SK-N-MC (cell line): ENCODE results near the gene GPR39.
A peak's percentile ranks its signal among the peaks of the same experiment; 100 is the strongest.

ENCODE experiments used
- EZH2 ChIP-seq: fragments of 200-600 bp; sonication (generic); IDR thresholded peaks from one replicate; pipeline ENCODE4 v1.6.1; 2017; ENCODE audit warnings: antibody characterized with exemption
- FOXP2 ChIP-seq: optimal IDR thresholded peaks from 2 replicates; pipeline ENCODE3; 2011; ENCODE audit warnings: mild to moderate bottlenecking, moderate library complexity; ENCODE audit not compliant: insufficient read depth; ENCODE audit errors: extremely low read length, control extremely low read depth
- POLR2AphosphoS5 ChIP-seq: IDR thresholded peaks from 2 replicates; pipeline ENCODE4 v1.6.1; 2012; ENCODE audit warnings: mild to moderate bottlenecking, low read depth, low read length, borderline replicate concordance

DNA sequence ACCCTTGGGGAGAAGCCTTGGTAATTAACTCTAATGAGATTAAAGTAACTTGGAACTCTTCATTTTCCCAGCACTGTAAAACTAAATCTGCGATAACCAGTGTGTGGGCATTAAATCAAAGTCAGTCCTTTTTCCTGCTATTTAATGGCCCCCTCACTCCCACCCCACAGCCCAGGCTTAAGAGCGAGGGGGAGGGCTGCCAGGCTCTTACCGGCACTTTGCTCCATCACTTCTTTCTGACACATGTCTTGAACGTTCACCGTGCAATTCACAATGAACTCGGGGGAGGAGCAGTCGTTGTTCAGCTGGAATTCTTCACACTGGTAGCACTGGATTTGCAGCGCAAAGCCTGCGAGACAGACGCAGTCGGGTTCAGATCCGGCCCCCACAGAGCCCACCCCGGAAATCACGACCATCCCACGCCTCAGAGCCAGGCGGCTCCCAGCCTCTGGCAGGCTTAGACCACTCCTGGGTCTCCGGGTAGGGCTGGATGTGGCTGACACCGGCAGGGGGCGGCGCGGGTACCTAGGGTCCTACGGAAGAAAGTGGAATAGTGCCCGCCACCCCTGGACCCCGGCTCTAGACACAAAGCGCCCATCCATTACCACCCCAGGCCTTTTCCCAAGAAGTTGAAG lies 251.7 kb downstream of the GPR39 start:
- TF ChIP-seq EZH2 (no peak), POLR2AphosphoS5 (peak; percentile 52; the same call in 1 of the 2 replicates), FOXP2 (no peak)
